GM19023 (cell line): ENCODE results near the gene PTGS1.
"Not testable (repeated sequence)": the region's sequence is repeated elsewhere in the genome, so short reads cannot be mapped to it uniquely, and the experiment has no call there.

Experiments
- ATAC-seq: cut with Tn5 transposase; IDR thresholded peaks from one replicate; pipeline ENCODE4 v1.9.1; 2021; ENCODE audit warnings: mild to moderate bottlenecking, moderate library complexity; ENCODE audit not compliant: unreplicated experiment

The PTGS1 gene

GRCh38 chr9:122370869-122371755, at the start of gene PTGS1:
TSS of gene PTGS1 (plus strand) at chr9:122371024. CDS start at chr9:122371085, 61 bp downstream.
- peak; percentile 57 for ATAC-seq

- no peak for ATAC-seq
Measured at GRCh38 chr9:122322553-122322952, 48.3 kb upstream of the PTGS1 start.

- not testable (repeated sequence) for ATAC-seq
Measured at GRCh38 chr9:122324665-122325064, 46.2 kb upstream of the PTGS1 start.

- ATAC-seq: no peak
Measured at GRCh38 chr9:122325124-122325523, 45.7 kb upstream of the PTGS1 start.

GRCh38 chr9:122327175-122327574, 43.6 kb upstream of the PTGS1 start:
- ATAC-seq: no peak

GRCh38 chr9:122329597-122329996, 41.2 kb upstream of the PTGS1 start:
- no peak for ATAC-seq

- ATAC-seq: not testable (repeated sequence)
Measured at GRCh38 chr9:122330466-122330865, 40.4 kb upstream of the PTGS1 start.

- ATAC-seq: no peak
Measured at GRCh38 chr9:122331523-122331927, 39.3 kb upstream of the PTGS1 start.

GRCh38 chr9:122332083-122332482, 38.7 kb upstream of the PTGS1 start:
- ATAC-seq: no peak

- ATAC-seq: no peak
Measured at GRCh38 chr9:122332644-122333043, 38.2 kb upstream of the PTGS1 start.

- no peak for ATAC-seq
Measured at GRCh38 chr9:122333169-122333808, 37.5 kb upstream of the PTGS1 start.

- no peak for ATAC-seq
Measured at GRCh38 chr9:122334916-122335315, 35.9 kb upstream of the PTGS1 start.

- ATAC-seq: no peak
Measured at GRCh38 chr9:122336189-122336588, 34.6 kb upstream of the PTGS1 start.

- ATAC-seq: no peak
Measured at GRCh38 chr9:122336866-122337555, 33.8 kb upstream of the PTGS1 start.

GRCh38 chr9:122337556-122337929, 33.3 kb upstream of the PTGS1 start:
- ATAC-seq: no peak

- ATAC-seq: no peak
Measured at GRCh38 chr9:122338536-122338935, 32.3 kb upstream of the PTGS1 start.

GRCh38 chr9:122338994-122339393, 31.8 kb upstream of the PTGS1 start:
- no peak for ATAC-seq

- no peak for ATAC-seq
Measured at GRCh38 chr9:122339579-122339978, 31.2 kb upstream of the PTGS1 start.

GRCh38 chr9:122340161-122340560, 30.7 kb upstream of the PTGS1 start:
- no peak for ATAC-seq

- no peak for ATAC-seq
Measured at GRCh38 chr9:122342323-122343050, 28.3 kb upstream of the PTGS1 start.
